HG03442 (cell line): ENCODE measurements around the gene MAG.
"Not testable (repeated sequence)": the region's sequence is repeated elsewhere in the genome, so short reads cannot be mapped to it uniquely, and the experiment has no call there.

Experiments used
- ATAC-seq: cut with Tn5 transposase; IDR thresholded peaks from one replicate; pipeline ENCODE4 v1.9.1; 2021; ENCODE audit warnings: mild to moderate bottlenecking, moderate library complexity; ENCODE audit not compliant: unreplicated experiment

Gene MAG

DNA sequence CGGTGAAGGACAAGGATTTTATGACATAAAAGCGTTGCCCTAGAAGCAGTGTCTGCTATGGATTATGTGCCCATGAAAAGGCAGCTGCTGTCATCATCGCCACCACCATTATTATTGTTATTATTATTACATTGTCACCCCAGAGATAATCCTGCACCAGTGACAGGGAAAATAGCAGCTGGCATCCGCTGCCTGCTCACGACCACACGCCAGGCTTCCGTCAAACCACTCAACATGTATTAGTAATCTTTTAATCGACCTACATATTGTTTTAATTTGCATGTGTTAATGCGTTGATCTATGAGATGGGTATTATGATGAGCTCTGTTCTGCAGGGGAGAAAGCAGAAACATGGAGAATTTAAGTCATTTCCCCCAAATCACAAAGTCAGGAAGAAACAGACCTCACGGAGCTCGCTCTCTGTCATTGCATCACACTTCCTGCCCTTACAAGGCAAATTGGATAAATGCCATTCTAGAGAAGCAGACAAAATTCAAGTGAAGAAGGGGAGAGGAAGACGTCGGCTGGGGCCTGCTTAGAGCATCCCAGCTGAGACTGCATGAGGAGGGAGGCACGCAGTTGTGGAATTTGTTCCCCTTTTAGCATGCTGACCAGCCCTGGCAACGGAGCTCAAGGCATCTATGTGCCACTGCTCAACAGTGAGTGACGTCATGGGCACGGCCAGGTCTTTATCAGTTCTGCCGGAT, 66.1 kb downstream of the MAG start, which contains the start of gene FFAR3:
Gene FFAR3, plus strand, starts transcription at position 594 of the 707 bp plus-strand sequence. CDS start 431 bp downstream, outside the sequence.
- no peak for ATAC-seq

- ATAC-seq, result not testable (repeated sequence)
Measured at GRCh38 chr19:35358834-35359233, 66.9 kb downstream of the MAG start.

- ATAC-seq, result not testable (repeated sequence)
Measured at GRCh38 chr19:35359395-35359794, 67.4 kb downstream of the MAG start.

DNA sequence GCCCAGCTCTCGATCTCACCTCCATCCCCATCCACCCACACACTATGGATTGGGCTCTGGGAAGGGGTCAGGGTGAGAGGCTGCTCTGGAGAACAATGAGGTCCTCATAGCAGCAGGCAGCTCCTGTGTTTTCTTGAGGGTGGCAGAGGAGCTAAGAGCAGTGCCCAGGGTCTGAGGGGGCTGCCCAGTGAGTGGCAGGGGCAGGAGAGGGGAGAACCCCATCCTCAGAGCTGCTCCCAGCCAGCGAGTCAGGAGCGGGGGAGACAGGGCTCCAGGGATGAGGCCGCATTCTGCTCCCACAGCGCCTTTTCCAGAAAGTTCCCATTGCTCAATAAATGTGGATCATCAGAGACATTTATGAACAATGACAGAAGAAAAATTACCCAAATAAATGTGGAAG, 68.1 kb downstream of the MAG start:
- ATAC-seq, result not testable (repeated sequence)

DNA sequence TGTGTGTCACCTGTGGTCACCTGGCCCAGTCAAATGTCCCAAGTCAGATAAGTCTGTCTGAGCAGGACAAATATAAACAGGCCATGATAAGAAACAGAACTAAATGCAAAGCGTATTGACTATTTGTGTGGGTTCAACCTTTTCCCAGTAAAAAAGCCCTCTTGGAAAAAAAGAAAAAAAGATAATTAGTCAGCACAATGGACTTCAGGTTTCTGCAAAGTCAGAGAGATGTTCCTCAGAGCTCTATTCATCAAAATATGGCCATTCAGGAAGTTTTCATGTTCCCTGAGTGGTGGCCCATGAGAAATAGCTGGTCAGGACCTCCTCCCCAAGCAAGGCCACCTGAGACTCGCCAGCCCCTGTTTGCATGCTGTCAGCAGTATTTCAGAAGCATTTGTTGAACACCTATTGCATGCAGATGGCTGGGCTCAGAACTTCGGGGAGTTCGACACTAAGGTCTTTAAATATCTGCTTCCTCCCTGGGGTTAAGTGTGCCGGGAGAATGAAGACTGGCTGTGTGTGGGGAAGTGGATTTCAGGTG, 69.0 kb downstream of the MAG start:
- ATAC-seq, result no peak

GRCh38 chr19:35362261-35363000, 70.5 kb downstream of the MAG start:
- no peak for ATAC-seq

DNA sequence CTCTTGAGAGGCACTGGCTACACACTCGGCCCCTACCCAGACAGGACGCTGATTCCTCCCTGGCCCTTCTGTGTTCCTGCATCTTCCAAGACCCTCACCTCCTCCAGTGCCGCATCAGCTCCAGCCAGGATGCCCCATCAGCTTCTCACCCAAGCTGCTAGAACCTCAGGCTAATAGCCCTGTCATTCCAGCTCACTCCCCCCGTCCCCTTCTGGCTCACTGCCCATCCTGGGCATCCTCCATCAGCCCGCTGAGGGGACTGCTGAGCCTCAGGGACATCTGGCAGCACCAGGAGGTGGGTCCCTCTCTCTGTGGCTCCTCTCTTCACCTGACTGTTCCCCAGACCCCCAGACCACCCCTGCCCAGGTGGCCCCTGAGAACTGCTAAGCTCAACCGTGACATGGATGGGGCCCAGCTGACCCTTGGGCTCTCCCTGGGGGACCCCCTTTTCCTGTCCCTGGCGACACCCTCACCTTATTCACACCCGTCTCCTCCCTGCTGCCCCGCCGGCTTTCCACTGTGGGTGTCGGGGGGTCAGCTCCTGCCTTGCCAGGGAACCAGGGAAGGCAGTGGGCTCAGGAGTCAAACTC, 71.1 kb downstream of the MAG start:
- ATAC-seq, result no peak
